SK-N-SH (cell line): Measurements from ENCODE around the gene C1QL3. TPM values are rescaled to one million over a fixed set of nuclear protein-coding genes. Genes with fewer than 3 reads are reported as not detected.

Experiments
- CTCF ChIA-PET: fragments of 300-600, 350-600 bp; formaldehyde crosslinking; extraction: SDS; loops from one replicate; lab custom pipeline; 2021; lab: Yijun Ruan, JAX
- POLR2A ChIA-PET: fragments of 350-600 bp; sonication (Branson Sonifier 250); formaldehyde crosslinking; extraction: SDS; loops from one replicate; lab custom pipeline; 2020; ENCODE audit warnings: antibody characterized with exemption, inconsistent platforms; lab: Yijun Ruan, JAX
- DNase-seq: peaks from one replicate; pipeline ENCODE4 v3.0.0; 2012
- H2AFZ ChIP-seq: fragments of 200-600 bp; sonication (generic); 2 replicates; pipeline ENCODE4 v1.8.1; 2016; ENCODE audit warnings: antibody characterized with exemption, mild to moderate bottlenecking, low read depth
- H3F3A ChIP-seq: fragments of 200-600 bp; sonication (generic); replicated peaks from 2 replicates; pipeline ENCODE3; 2016; ENCODE audit warnings: antibody characterized with exemption, mild to moderate bottlenecking; ENCODE audit not compliant: insufficient read depth
- H3K27ac ChIP-seq, 2 experiments: fragments of 200-500 bp in 1 of 2; fragments of 200-600 bp in 1 of 2; sonication (Bioruptor generic) in 1 of 2; sonication (generic), shearing (Covaris generic) in 1 of 2; 2 replicates each; pipeline versions ENCODE4 v1.5.1 to v1.6.1; 2014 to 2016; ENCODE audit warnings: low read depth in 2 of 2, inconsistent platforms in 1 of 2, low read length in 1 of 2, mild to moderate bottlenecking in 1 of 2, mixed read lengths in 1 of 2
- H3K27me3 ChIP-seq: fragments of 200-600 bp; sonication (generic), shearing (Covaris generic); 2 replicates; pipeline ENCODE4 v1.6.1; 2016; ENCODE audit warnings: mixed run types; ENCODE audit not compliant: insufficient read depth
- H3K36me3 ChIP-seq, 2 experiments: fragments of 200-500 bp in 1 of 2; fragments of 200-600 bp in 1 of 2; sonication (Bioruptor generic) in 1 of 2; sonication (generic) in 1 of 2; replicated peaks in 1 of 2; 2 replicates each; pipeline versions ENCODE3 to v1.5.1; 2014 to 2016; ENCODE audit warnings: low read length in 1 of 2, mild to moderate bottlenecking in 1 of 2; ENCODE audit not compliant: insufficient read depth in 2 of 2, control insufficient read depth in 1 of 2
- H3K4me1 ChIP-seq, 2 experiments: fragments of 200-500 bp in 1 of 2; fragments of 200-600 bp in 1 of 2; sonication (Bioruptor generic) in 1 of 2; sonication (generic), shearing (Covaris generic) in 1 of 2; 2 replicates each; pipeline versions ENCODE4 v1.5.1 to v1.6.1; 2014 to 2016; ENCODE audit warnings: low read depth in 1 of 2, low read length in 1 of 2, mixed run types in 1 of 2; ENCODE audit not compliant: insufficient read depth in 2 of 2, control insufficient read depth in 1 of 2
- H3K4me2 ChIP-seq: fragments of 200-600 bp; sonication (generic), shearing (Covaris generic); 2 replicates; pipeline ENCODE4 v1.6.1; 2017; ENCODE audit warnings: mixed run types
- H3K4me3 ChIP-seq, 2 experiments: fragments of 200-500 bp in 1 of 2; fragments of 200-600 bp in 1 of 2; sonication (Bioruptor generic) in 1 of 2; sonication (generic), shearing (Covaris generic) in 1 of 2; 2 replicates each; pipeline versions ENCODE4 v1.5.1 to v1.8.1; 2014 to 2016; ENCODE audit warnings: low read depth in 2 of 2, inconsistent platforms in 1 of 2, low read length in 1 of 2, mild to moderate bottlenecking in 1 of 2, mixed read lengths in 1 of 2, moderate library complexity in 1 of 2
- H3K79me2 ChIP-seq: fragments of 200-600 bp; sonication (generic); 2 replicates; pipeline ENCODE4 v1.8.1; 2017; ENCODE audit warnings: mild to moderate bottlenecking; ENCODE audit not compliant: insufficient read depth
- H3K9ac ChIP-seq: fragments of 200-600 bp; sonication (generic); 2 replicates; pipeline ENCODE4 v1.6.1; 2017; ENCODE audit warnings: mixed run types
- H3K9me2 ChIP-seq: fragments of 200-600 bp; sonication (generic); 2 replicates; pipeline ENCODE4 v1.6.1; 2017; ENCODE audit warnings: mixed run types
- H3K9me3 ChIP-seq: fragments of 200-600 bp; sonication (generic); 2 replicates; pipeline ENCODE4 v1.6.1; 2017; ENCODE audit warnings: mixed run types, mild to moderate bottlenecking, moderate library complexity
- H4K20me1 ChIP-seq: fragments of 200-600 bp; sonication (generic); 2 replicates; pipeline ENCODE4 v1.6.1; 2017; ENCODE audit warnings: mild to moderate bottlenecking, mixed run types; ENCODE audit not compliant: insufficient read depth
- CTCF ChIP-seq: fragments of 200-600 bp; sonication (generic); IDR thresholded peaks from 2 replicates; pipeline ENCODE4 v1.6.1; 2017; ENCODE audit warnings: antibody characterized with exemption, mild to moderate bottlenecking, moderate library complexity
- FOXJ3 ChIP-seq: sonication (generic); formaldehyde crosslinking; IDR thresholded peaks from 2 replicates; pipeline ENCODE4 v1.5.1; 2020; ENCODE audit warnings: mild to moderate bottlenecking, missing genetic modification reagents
- FOXM1 ChIP-seq: IDR thresholded peaks from 2 replicates; pipeline ENCODE4 v1.4.0; 2012; ENCODE audit warnings: low read depth, mild to moderate bottlenecking
- GABPA ChIP-seq: IDR thresholded peaks from 2 replicates; pipeline ENCODE4 v1.4.0; 2012; ENCODE audit warnings: low read depth, mild to moderate bottlenecking
- MEF2A ChIP-seq: IDR thresholded peaks from 2 replicates; pipeline ENCODE4 v1.4.0; 2012; ENCODE audit warnings: low read depth, borderline replicate concordance
- RCOR1 ChIP-seq: fragments of 150-350 bp; IDR thresholded peaks from 2 replicates; pipeline ENCODE4 v1.6.1; 2017; ENCODE audit warnings: antibody characterized with exemption, low read length
- REST ChIP-seq: IDR thresholded peaks from 2 replicates; pipeline ENCODE4 v1.6.1; 2012; ENCODE audit warnings: mild to moderate bottlenecking, low read depth, low read length, moderate library complexity
- YY1 ChIP-seq: IDR thresholded peaks from 2 replicates; pipeline ENCODE4 v1.4.0; 2012; ENCODE audit warnings: low read depth, mild to moderate bottlenecking
- WGBS: methylation state at CpG from one replicate; pipeline ENCODE4 v1.1.6; 2017; ENCODE audit warnings: low lambda C conversion rate; 5-methylcytosine and 5-hydroxymethylcytosine counted together
- polyA plus RNA-seq, 3 experiments: library from polyadenylated mRNA; depleted of rRNA; stranded (reverse); fragments of >200 nt; gene quantifications; 2 replicates each; pipeline ENCODE4 v1.2.3, GENCODE V29; 2012

The C1QL3 gene
- not detected in 2 replicates for polyA plus RNA-seq (2012; rRNA removed)
- 0.01 TPM in 1 of 2 replicates, not detected in the other for polyA plus RNA-seq (2012; cell fraction: cytosol; rRNA removed)
- 0.02 TPM in 1 of 2 replicates, not detected in the other for polyA plus RNA-seq (2012; cell fraction: nucleus; rRNA removed)

GRCh38 chr10:16521311-16522016, at the start of gene C1QL3:
TSS of gene C1QL3 (minus strand) at chr10:16521879. CDS start at chr10:16521065, 814 bp downstream.
- CTCF ChIA-PET: interaction anchor here (0.5 to 3.4 kb wide), 6 partner anchors 14 to 642 kb away, joined by 3 to 8 read pairs (median 3); no protein-coding TSS in a partner anchor

More at GRCh38 chr10:16521311-16522016, at the start of gene C1QL3:
- Histone ChIP-seq H3K4me2 (peak within 1 kb of the TSS; percentile 74), H3K27ac (no peak within 1 kb of the TSS), H3K9me3 (no peaks in the 10 kb centered on the region), H3K4me3 (peak within 1 kb of the TSS; percentile 41 to 58), H3K36me3 (no peaks in the 10 kb centered on the region), H3K9ac (no peak within 1 kb of the TSS), H3K4me1 (peaks cover 0 to 3% of the 10 kb centered on the region in 2 experiments; a peak in 1 of 4 replicates), H3K27me3 (peaks cover 19% of the 10 kb centered on the region), H3K9me2 (no peaks in the 10 kb centered on the region), H3K79me2 (no peaks in the 10 kb centered on the region), H4K20me1 (no peaks in the 10 kb centered on the region), H2AFZ (peak within 1 kb of the TSS; percentile 76; the same call in 1 of the 2 replicates), H3F3A (no peaks in the 10 kb centered on the region)
- DNase-seq: peak; percentile 66
- 22% methylated on average over 53 of the region's 68 CpGs for WGBS
- POLR2A ChIA-PET: no interaction called here
- TF ChIP-seq CTCF (no peak), YY1 (no peak), FOXM1 (no peak), REST (no peak), MEF2A (no peak), RCOR1 (no peak), GABPA (no peak), FOXJ3 (no peak)
